GM21723 (cell line): Measurements from ENCODE around the gene IGSF9B.

Source experiments
- ATAC-seq: cut with Tn5 transposase; IDR thresholded peaks from one replicate; pipeline ENCODE4 v1.9.1; 2021; ENCODE audit warnings: mild to moderate bottlenecking, moderate library complexity; ENCODE audit not compliant: unreplicated experiment

IGSF9B gene

GRCh38 chr11:133940034-133940433 is 16.7 kb downstream of the IGSF9B start:
- ATAC-seq, result no peak

- ATAC-seq, result no peak
Measured at GRCh38 chr11:133939558-133939957, 17.2 kb downstream of the IGSF9B start.

DNA sequence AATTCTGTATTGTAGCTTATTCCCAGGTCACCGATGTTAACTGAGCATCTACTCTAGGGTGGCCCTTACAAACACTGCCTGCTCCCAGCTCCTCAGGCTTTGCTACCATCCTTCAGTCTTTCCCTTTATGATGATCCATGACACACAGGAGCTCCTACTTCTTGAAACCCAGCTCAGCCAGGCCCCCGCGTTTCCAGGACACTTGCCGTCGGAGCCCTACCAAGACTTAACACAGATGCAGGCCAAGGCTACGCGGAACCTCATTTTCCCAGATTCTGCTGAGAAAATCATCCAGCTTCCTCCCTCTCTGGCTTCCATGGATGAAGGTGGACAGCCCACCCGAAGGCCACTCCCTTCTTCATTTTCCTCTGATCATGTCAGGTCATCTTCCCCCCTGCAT is 18.6 kb downstream of the IGSF9B start:
- ATAC-seq, result no peak

DNA sequence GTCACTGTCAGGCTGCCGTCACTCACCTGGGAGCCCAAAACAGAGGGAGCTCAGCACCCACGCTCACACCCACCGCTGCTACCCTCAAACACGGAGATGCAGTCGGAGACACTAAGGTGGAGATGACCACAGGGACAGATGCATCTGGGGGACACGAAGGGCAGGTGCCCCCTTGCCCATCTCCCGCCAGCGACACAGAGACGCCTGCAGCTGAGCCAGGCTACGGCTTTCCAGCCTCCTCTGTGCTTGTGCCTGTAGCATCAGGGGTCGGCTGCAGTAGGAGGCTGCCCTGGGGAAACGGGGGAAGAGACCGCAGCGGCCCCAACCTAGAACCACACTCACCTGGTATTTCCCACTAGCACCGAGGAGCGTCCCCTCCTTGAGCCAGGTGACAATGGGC is 19.3 kb downstream of the IGSF9B start:
- ATAC-seq, result no peak

DNA sequence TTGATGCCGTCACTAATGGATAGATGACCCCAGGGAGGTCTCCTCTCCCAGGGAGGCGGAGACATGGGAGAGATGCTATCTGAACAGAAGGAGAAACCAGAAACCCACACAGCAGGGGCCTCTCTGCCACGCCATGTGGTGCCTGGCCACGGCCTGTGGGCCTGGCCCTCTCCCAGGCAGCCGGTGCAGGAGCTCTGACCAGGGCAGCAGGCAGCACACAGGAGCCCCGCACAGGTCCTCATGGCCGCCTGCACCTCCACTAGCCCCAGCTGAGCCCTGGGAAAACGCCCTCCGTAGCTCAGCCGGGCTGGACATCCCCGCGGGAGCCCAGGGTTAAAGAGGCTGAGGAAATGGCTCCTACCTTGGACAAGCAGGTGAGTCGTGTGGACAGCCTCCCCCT is 19.8 kb downstream of the IGSF9B start:
- ATAC-seq, result no peak

GRCh38 chr11:133936592-133936991 is 20.2 kb downstream of the IGSF9B start:
- ATAC-seq, result no peak

- ATAC-seq, result no peak
Measured at GRCh38 chr11:133936136-133936535, 20.6 kb downstream of the IGSF9B start.

DNA sequence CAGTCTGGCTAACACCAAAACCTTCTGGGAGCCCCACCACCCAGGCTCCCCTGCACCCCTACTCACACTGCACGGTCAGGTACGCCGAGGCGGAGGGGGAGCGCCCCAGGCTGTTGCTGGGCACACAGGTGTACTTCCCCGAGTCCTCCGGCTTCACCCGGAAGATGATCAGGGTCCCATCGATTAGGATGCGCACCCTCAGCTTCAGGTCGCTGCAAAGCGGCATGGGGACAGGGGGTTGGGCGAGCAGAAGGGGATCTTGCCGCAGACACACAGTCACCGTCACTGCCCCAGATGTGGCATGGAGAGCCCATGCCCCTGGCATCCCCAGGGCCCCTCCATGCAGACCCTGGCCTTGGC is 21.2 kb downstream of the IGSF9B start:
- ATAC-seq, result no peak

DNA sequence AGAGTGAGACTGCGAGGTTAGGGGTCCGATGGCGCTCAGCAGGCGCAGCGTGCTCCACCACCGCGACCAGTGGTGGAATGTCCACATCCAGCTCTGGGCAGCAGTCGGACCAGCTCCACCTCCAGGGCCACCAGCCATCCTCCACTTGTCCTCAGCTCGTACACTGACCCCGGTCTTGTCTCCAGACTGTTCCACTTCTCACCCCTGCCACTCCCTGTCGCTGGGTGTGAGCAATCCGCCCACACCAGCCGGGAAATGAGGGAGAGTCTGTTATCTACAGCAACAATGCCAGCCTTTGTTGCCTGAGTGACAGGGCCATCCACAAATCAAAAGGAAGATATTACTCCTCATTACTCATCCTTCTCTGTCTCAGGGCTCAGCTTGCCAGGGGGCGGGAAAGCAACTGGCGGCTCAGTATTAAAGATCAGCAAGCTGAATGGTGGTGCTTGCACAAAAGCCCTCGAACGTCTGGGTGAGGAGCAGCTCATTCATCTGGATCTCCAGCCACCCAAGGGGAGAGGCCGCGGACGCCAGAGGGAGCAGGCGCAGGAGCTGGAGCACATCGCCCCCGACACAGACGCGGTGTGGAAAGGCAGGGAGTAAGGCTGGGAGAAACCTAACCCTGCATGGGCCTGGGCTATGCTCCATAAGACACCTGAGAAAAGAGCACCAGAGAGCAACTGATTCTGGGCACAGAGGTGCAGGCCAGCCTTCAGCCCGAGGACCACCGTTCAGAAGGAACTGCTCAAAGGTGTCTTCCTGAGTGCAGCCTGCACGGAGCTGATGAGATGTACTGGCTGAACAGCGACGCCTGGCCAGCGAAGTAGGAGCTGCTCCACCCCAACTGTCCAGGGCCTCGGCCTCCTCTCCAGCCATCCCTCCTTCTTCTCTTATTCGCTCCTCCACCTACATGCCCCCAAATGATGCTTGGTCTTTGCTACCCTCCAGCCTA is 21.9 kb downstream of the IGSF9B start:
- no peak for ATAC-seq

- no peak for ATAC-seq
Measured at GRCh38 chr11:133934096-133934495, 22.7 kb downstream of the IGSF9B start.

GRCh38 chr11:133931449-133932060 is 25.2 kb downstream of the IGSF9B start:
- no peak for ATAC-seq

GRCh38 chr11:133930767-133931448 is 25.9 kb downstream of the IGSF9B start:
- ATAC-seq, result no peak

GRCh38 chr11:133930053-133930766 is 26.6 kb downstream of the IGSF9B start:
- no peak for ATAC-seq

- no peak for ATAC-seq
Measured at GRCh38 chr11:133929401-133930052, 27.2 kb downstream of the IGSF9B start.

GRCh38 chr11:133928628-133929059 is 28.1 kb downstream of the IGSF9B start:
- ATAC-seq, result peak; percentile 63

DNA sequence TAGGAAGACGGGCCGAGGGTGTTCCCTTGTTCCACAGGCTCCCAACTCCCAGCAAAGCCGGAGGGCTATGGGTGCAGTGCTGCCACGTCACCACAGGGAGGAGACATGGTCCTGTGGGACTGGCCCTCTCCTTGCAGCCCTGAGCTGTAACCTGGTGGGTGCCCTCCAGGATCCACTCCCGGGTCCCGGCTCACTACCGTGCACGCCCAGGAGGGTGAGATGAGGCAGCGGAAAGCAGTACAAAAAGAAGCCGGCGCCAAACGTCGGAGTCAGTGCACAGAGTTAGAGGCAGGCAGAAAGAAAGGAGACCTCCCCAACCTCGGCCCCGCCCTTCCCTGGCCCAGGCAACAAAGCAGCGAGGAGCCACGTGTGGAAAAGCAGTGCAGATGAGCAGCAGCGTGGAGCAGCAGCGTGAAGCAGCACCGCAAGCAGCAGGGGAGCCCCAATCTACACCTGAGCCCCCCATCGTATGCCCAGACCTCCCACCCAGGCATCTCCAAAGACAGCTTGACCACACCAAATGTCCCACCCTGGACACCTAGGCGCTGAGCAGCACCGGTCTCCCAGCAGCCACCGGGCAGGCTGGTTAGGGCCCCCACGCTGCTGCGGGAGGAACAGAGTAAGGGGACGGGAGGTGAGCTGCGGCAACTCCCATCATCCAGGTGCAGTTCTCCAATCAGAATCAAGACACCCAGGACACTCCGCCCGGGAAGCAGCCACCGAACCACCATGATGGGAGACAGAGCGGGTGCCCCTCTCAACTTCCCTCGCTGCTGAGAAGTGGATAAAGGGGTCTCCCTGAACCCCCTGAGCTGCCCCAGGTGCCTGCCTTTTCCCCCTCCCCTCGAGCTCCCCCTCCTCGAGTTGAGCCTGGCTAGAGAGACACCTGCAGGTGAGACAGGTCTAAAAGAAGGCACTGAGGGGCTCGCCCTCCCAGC is 28.8 kb downstream of the IGSF9B start:
- ATAC-seq, result peak; percentile 76

- no peak for ATAC-seq
Measured at GRCh38 chr11:133926466-133927246, 30.1 kb downstream of the IGSF9B start.

- no peak for ATAC-seq
Measured at GRCh38 chr11:133925756-133926155, 31.0 kb downstream of the IGSF9B start.

- ATAC-seq, result no peak
Measured at GRCh38 chr11:133924661-133925060, 32.1 kb downstream of the IGSF9B start.
